Ascending aorta (tissue), 2 donors: Measurements from ENCODE around the gene GMPR. TPM values are rescaled to one million over a fixed set of nuclear protein-coding genes. Genes with fewer than 3 reads are reported as not detected.

ENCODE experiments used
- DNase-seq, 2 donors: peaks; one replicate each; pipeline ENCODE4 v3.0.0-alpha.2; 2019; ENCODE audit warnings: low spot score in 2 of 2
- H3K27ac ChIP-seq, 2 donors: fragments of 200-600 bp; sonication (generic); one replicate each; pipeline ENCODE4 v1.5.1; 2016 to 2017; ENCODE audit warnings: mild to moderate bottlenecking in 1 of 2
- H3K27me3 ChIP-seq: fragments of 200-600 bp; sonication (generic); one replicate; pipeline ENCODE4 v1.5.1; 2017
- H3K36me3 ChIP-seq, 2 donors: fragments of 200-600 bp; sonication (generic); one replicate each; pipeline ENCODE4 v1.5.1; 2016
- H3K4me1 ChIP-seq, 2 donors: fragments of 200-600 bp; sonication (generic); one replicate each; pipeline ENCODE4 v1.5.1; 2016 to 2017; ENCODE audit warnings: mild to moderate bottlenecking in 1 of 2
- H3K4me3 ChIP-seq, 2 donors: fragments of 200-600 bp; sonication (generic); one replicate each; pipeline ENCODE4 v1.5.1; 2016 to 2017; ENCODE audit warnings: mild to moderate bottlenecking in 1 of 2
- H3K9me3 ChIP-seq, 2 donors: fragments of 200-600 bp; sonication (generic); one replicate each; pipeline ENCODE4 v1.5.1; 2016
- CTCF ChIP-seq, 3 experiments: fragments of 200-600 bp in 2 of 3; fragments of 450-650 bp in 1 of 3; sonication (generic) in 2 of 3; IDR thresholded peaks; one replicate each; pipeline ENCODE4 v1.5.1; 2016 to 2019; ENCODE audit warnings: antibody characterized with exemption in 3 of 3, mild to moderate bottlenecking in 1 of 3, moderate library complexity in 1 of 3
- intact Hi-C: fragments of 100-400 bp; cut with DNase I; formaldehyde crosslinking; loops from one replicate; pipeline ENCODE4 v1.15.1; 2023
- total RNA-seq: library from RNA; depleted of rRNA; stranded (reverse); fragments of >200 nt; gene quantifications from one replicate; pipeline ENCODE4 v1.1.0, GENCODE V29; 2016

The GMPR gene
- total RNA-seq, 1 donor from 2014 or later: 18.4 TPM

- DNase-seq: peak; percentile 23 to 89
- intact Hi-C loops: loop anchor here (5.0 kb wide), 2 partner anchors 191 to 1071 kb away; partner anchors contain the start of genes JARID2 and MYLIP
- Histone ChIP-seq H3K27ac (peak overlapping the region; percentile 96), H3K36me3 (no peaks in the 10 kb centered on the region), H3K4me1 (peaks cover 11 to 63% of the 10 kb centered on the region in 2 donors), H3K27me3 (no peaks in the 10 kb centered on the region), H3K4me3 (no peak overlapping the region), H3K9me3 (no peaks in the 10 kb centered on the region)
- TF ChIP-seq CTCF (IDR thresholded peaks at IDR 0.05): no peak
These were observed 80.2 kb downstream of the GMPR start for GRCh38 chr6:16318538-16318937.

DNA sequence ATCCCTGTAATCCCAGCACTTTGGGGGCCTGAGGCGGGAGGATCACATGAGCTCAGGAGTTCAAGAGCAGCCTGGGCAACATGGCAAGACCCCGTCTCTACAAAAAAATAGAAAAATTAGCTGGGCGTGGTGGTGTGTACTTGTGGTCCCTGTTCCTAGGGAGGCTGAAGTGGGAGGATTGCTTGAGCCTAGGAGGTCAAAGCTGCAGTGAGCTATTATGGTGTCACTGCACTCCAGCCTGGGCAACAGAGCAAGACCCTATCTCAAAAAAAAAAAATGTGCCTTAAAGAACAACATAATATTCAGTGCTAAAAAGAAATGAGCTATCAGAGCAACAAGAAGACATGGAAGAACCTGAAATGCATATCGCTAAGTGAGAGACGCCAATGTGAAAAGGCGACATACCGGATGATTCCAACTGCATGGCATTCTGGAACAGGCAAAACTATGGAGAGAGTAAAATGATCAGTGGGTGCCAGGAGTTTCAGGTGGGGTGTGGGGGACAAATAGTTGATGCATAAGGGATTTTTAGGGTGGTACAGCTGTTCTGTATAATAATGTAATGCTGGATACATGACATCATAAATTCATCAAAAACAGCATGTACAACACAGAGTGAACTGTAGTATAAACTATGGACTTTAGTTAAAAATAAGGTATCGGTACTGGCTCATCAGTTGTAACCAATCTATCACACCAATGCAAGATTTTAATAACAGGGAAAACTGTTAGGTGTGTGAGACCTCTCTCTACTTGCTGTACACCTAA lies 80.8 kb downstream of the GMPR start:
- Histone ChIP-seq H3K9me3 (no peaks in the 10 kb centered on the region), H3K27ac (peak overlapping the region; percentile 96), H3K27me3 (no peaks in the 10 kb centered on the region), H3K4me3 (no peak overlapping the region), H3K36me3 (no peaks in the 10 kb centered on the region), H3K4me1 (peaks cover 11 to 63% of the 10 kb centered on the region in 2 donors)
- intact Hi-C loops: loop anchor here (5.0 kb wide), 2 partner anchors 192 to 1072 kb away; partner anchors contain the start of genes JARID2 and MYLIP
- no peak for TF ChIP-seq CTCF (IDR thresholded peaks at IDR 0.05)
- DNase-seq: peak in 1 of 2 donors; percentile 41

- no peaks in the 10 kb centered on the region for H3K27me3 ChIP-seq
- H3K36me3 ChIP-seq: no peaks in the 10 kb centered on the region
- no peaks in the 10 kb centered on the region for H3K9me3 ChIP-seq
- peaks cover 11 to 63% of the 10 kb centered on the region in 2 donors for H3K4me1 ChIP-seq
- DNase-seq: peak; percentile 88 to 94
- H3K27ac ChIP-seq: peak overlapping the region; percentile 96
- intact Hi-C loops: loop anchor here (2.0 to 5.0 kb wide), 5 partner anchors 81 to 1073 kb away; partner anchors contain the start of genes ATXN1, GMPR, JARID2 and MYLIP
- H3K4me3 ChIP-seq: peak overlapping the region; percentile 42 to 56
- no peak for TF ChIP-seq CTCF (IDR thresholded peaks at IDR 0.05)
These were observed 81.6 kb downstream of the GMPR start for GRCh38 chr6:16319813-16320532.

GRCh38 chr6:16320533-16321340 lies 82.3 kb downstream of the GMPR start:
- intact Hi-C loops: loop anchor here (2.0 to 5.0 kb wide), 3 partner anchors 82 to 442 kb away; partner anchors contain the start of genes ATXN1 and GMPR
- Histone ChIP-seq H3K27me3 (no peaks in the 10 kb centered on the region), H3K27ac (peak overlapping the region; percentile 96), H3K4me3 (peak overlapping the region; percentile 42 to 56), H3K36me3 (no peaks in the 10 kb centered on the region), H3K4me1 (peaks cover 11 to 63% of the 10 kb centered on the region in 2 donors), H3K9me3 (no peaks in the 10 kb centered on the region)
- TF ChIP-seq CTCF (IDR thresholded peaks at IDR 0.05): no peak
- peak; percentile 28 to 87 for DNase-seq

- H3K4me1 ChIP-seq: peaks cover 11 to 63% of the 10 kb centered on the region in 2 donors
- intact Hi-C loops: loop anchor here (2.0 to 5.0 kb wide), 3 partner anchors 83 to 441 kb away; partner anchors contain the start of genes ATXN1 and GMPR
- no peak for DNase-seq
- no peaks in the 10 kb centered on the region for H3K27me3 ChIP-seq
- peaks cover 3 to 5% of the 10 kb centered on the region in 2 donors for H3K36me3 ChIP-seq
- H3K4me3 ChIP-seq: no peak overlapping the region
- TF ChIP-seq CTCF (IDR thresholded peaks at IDR 0.05): no peak
- H3K27ac ChIP-seq: peak overlapping the region; percentile 96
- no peaks in the 10 kb centered on the region for H3K9me3 ChIP-seq
These were observed 82.9 kb downstream of the GMPR start for GRCh38 chr6:16321341-16321710.
